DLD1 (cell line): ENCODE results near the gene SLC29A4.
"Not testable (repeated sequence)": the region's sequence is repeated elsewhere in the genome, so short reads cannot be mapped to it uniquely, and the experiment has no call there.

Experiments
- in situ Hi-C: cut with HindIII; loops from 2 replicates; pipeline ENCODE4 v1.10.0; 2017; ENCODE audit warnings: low sequenced_read_pairs

Gene SLC29A4

GRCh38 chr7:5320802-5321396, 38.2 kb downstream of the SLC29A4 start:
- in situ Hi-C loops, result no loop called here

GRCh38 chr7:5322621-5323410, 40.1 kb downstream of the SLC29A4 start:
- in situ Hi-C loops, result no loop called here

GRCh38 chr7:5323800-5324781, 41.3 kb downstream of the SLC29A4 start:
- in situ Hi-C loops, result not testable (repeated sequence)

- in situ Hi-C loops, result no loop called here
These were observed 42.2 kb downstream of the SLC29A4 start for GRCh38 chr7:5324961-5325360.

- in situ Hi-C loops, result no loop called here
These were observed 47.5 kb downstream of the SLC29A4 start for GRCh38 chr7:5330288-5330687.

- in situ Hi-C loops, result no loop called here
These were observed 49.8 kb downstream of the SLC29A4 start for GRCh38 chr7:5332579-5332978.

- in situ Hi-C loops, result no loop called here
These were observed 50.6 kb downstream of the SLC29A4 start for GRCh38 chr7:5333121-5334045.

GRCh38 chr7:5334671-5335070, 51.9 kb downstream of the SLC29A4 start:
- in situ Hi-C loops, result no loop called here

GRCh38 chr7:5337047-5337446, 54.3 kb downstream of the SLC29A4 start:
- in situ Hi-C loops, result no loop called here

GRCh38 chr7:5339955-5340354, 57.2 kb downstream of the SLC29A4 start:
- in situ Hi-C loops, result no loop called here

GRCh38 chr7:5342631-5343030, 59.9 kb downstream of the SLC29A4 start:
- in situ Hi-C loops, result no loop called here

- in situ Hi-C loops, result no loop called here
These were observed 61.1 kb downstream of the SLC29A4 start for GRCh38 chr7:5343884-5344283.

- in situ Hi-C loops, result no loop called here
These were observed 61.6 kb downstream of the SLC29A4 start for GRCh38 chr7:5344342-5344741.

GRCh38 chr7:5345171-5345570, 62.4 kb downstream of the SLC29A4 start:
- in situ Hi-C loops, result no loop called here

- in situ Hi-C loops, result no loop called here
These were observed 62.9 kb downstream of the SLC29A4 start for GRCh38 chr7:5345671-5346070.

- in situ Hi-C loops, result no loop called here
These were observed 65.6 kb downstream of the SLC29A4 start for GRCh38 chr7:5348134-5349004.

GRCh38 chr7:5349005-5349380, 66.2 kb downstream of the SLC29A4 start:
- in situ Hi-C loops, result no loop called here

- in situ Hi-C loops, result no loop called here
These were observed 66.9 kb downstream of the SLC29A4 start for GRCh38 chr7:5349437-5350173.

GRCh38 chr7:5350174-5350463, 67.4 kb downstream of the SLC29A4 start:
- in situ Hi-C loops, result no loop called here
